Lung (tissue), 12 donors: Measurements from ENCODE around the gene ATP5PD. TPM values are rescaled to one million over a fixed set of nuclear protein-coding genes. Genes with fewer than 3 reads are reported as not detected.

ENCODE experiments used
- ATAC-seq: fragments of 200-7000 bp; cut with Tn5 transposase; one replicate; pipeline ENCODE4 v1.9.1; 2020; ENCODE audit warnings: moderate number of reproducible peaks; ENCODE audit not compliant: insufficient read depth, low FRiP score
- DNase-seq, 3 donors: peaks; one replicate each; pipeline ENCODE4 v3.0.0-alpha.2; 2013 to 2017
- H3K27ac ChIP-seq, 2 donors: one replicate each; pipeline ENCODE4 v1.5.1; 2013; ENCODE audit warnings: mild to moderate bottlenecking in 2 of 2, moderate library complexity in 2 of 2, control low read depth in 1 of 2, inconsistent platforms in 1 of 2, low read depth in 1 of 2, low read length in 1 of 2
- H3K27me3 ChIP-seq, 3 donors: one replicate each; pipeline ENCODE4 v1.5.1; 2013; ENCODE audit warnings: low read length in 2 of 3; ENCODE audit not compliant: control insufficient read depth in 3 of 3, insufficient read depth in 3 of 3
- H3K36me3 ChIP-seq, 4 donors: one replicate each; pipeline ENCODE4 v1.5.1; 2013; ENCODE audit warnings: low read length in 4 of 4, mild to moderate bottlenecking in 1 of 4, moderate library complexity in 1 of 4; ENCODE audit not compliant: control insufficient read depth in 4 of 4, insufficient read depth in 4 of 4
- H3K4me1 ChIP-seq, 5 donors: one replicate each; pipeline ENCODE4 v1.5.1; 2013; ENCODE audit warnings: low read length in 5 of 5, mild to moderate bottlenecking in 2 of 5, moderate library complexity in 1 of 5; ENCODE audit not compliant: control insufficient read depth in 5 of 5, insufficient read depth in 5 of 5
- H3K4me3 ChIP-seq: one replicate; pipeline ENCODE4 v1.5.1; 2013; ENCODE audit warnings: mild to moderate bottlenecking, control low read depth, moderate library complexity
- H3K9ac ChIP-seq, 2 donors: one replicate each; pipeline ENCODE4 v1.5.1; 2013; ENCODE audit warnings: low read length in 2 of 2, control low read depth in 1 of 2; ENCODE audit not compliant: insufficient read depth in 1 of 2
- H3K9me3 ChIP-seq, 4 donors: one replicate each; pipeline ENCODE4 v1.5.1; 2013; ENCODE audit warnings: low read length in 3 of 4, mild to moderate bottlenecking in 1 of 4, moderate library complexity in 1 of 4; ENCODE audit not compliant: control insufficient read depth in 4 of 4, insufficient read depth in 3 of 4
- WGBS, 2 donors: extraction: QIAGEN DNeasy Blood & Tissue Kit; methylation state at CpG; one replicate each; pipeline ENCODE4 v1.1.7; 2013; 5-methylcytosine and 5-hydroxymethylcytosine counted together
- polyA plus RNA-seq, 2 donors: library from polyadenylated mRNA; stranded (reverse); fragments of 200-250 nt; gene quantifications; one replicate each; pipeline ENCODE4 v1.2.1, GENCODE V29; 2013
- total RNA-seq, 2 donors: library from RNA; depleted of rRNA in 1 of 2; stranded (reverse); fragments of >200 nt in 1 of 2; gene quantifications; one replicate each; pipeline ENCODE4 v1.2.1, GENCODE V29; 2014 to 2021
- TF ChIP-seq, protein P1 (sequence below): IDR thresholded peaks from 2 replicates; pipeline ENCODE4 v1.5.1; 2012; ENCODE audit warnings: mild to moderate bottlenecking; ENCODE audit errors: control extremely low read depth, extremely low read depth
- donor health status: control.
- donor health status: control.
- donor health status: Bipolar disorder and iron deficiency.
- donor health status: healthy.
- donor health status: DM: yes; HTN: yes; CAD: no.

ATP5PD gene
- total and polyA plus RNA-seq, 4 donors = 110 to 736 (median 257) TPM

DNA sequence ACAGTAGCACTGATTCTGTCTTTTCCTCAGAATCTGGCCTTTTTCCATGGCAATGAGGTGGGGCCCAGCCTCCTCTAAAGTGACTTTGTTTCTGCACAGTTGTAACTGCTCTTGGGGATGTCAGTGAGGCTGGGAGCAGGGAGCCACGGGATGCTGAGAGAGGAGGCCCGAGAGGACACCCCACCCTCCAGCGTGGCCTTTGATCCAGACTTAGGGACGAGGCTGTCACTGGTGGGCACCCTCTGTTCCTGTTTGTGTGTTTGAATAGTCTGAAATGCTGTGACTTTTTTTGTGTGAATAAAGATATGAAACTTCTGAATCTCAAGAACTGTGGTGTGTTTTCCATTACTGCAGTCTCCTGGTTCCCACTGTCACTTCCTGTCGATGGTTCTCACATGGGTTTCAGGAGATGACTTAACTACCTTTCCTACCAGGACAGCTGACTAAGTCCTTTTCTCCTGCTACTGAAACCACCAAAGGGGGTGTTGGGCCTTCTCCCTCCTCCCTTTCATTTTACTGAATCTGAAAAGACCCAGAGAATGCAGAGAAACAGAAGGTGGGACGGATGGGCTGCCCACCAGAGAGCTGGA lies 18.9 kb upstream of the ATP5PD start:
- WGBS, 2 donors = 75 to 80% methylated on average over 6 of the region's 6 CpGs
- H3K27ac ChIP-seq = no peak overlapping the region
- peaks cover 0 to 38% (median 26%) of the 10 kb centered on the region in 4 donors for H3K36me3 ChIP-seq
- peaks cover 0 to 3% (median 0%) of the 10 kb centered on the region in 4 donors for H3K9me3 ChIP-seq
- no peaks in the 10 kb centered on the region for H3K4me1 ChIP-seq
- H3K9ac ChIP-seq = no peak overlapping the region
- TF ChIP-seq, protein P1, sequence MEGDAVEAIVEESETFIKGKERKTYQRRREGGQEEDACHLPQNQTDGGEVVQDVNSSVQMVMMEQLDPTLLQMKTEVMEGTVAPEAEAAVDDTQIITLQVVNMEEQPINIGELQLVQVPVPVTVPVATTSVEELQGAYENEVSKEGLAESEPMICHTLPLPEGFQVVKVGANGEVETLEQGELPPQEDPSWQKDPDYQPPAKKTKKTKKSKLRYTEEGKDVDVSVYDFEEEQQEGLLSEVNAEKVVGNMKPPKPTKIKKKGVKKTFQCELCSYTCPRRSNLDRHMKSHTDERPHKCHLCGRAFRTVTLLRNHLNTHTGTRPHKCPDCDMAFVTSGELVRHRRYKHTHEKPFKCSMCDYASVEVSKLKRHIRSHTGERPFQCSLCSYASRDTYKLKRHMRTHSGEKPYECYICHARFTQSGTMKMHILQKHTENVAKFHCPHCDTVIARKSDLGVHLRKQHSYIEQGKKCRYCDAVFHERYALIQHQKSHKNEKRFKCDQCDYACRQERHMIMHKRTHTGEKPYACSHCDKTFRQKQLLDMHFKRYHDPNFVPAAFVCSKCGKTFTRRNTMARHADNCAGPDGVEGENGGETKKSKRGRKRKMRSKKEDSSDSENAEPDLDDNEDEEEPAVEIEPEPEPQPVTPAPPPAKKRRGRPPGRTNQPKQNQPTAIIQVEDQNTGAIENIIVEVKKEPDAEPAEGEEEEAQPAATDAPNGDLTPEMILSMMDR = no peak
- DNase-seq = no peak
- no peak for ATAC-seq
- no peaks in the 10 kb centered on the region for H3K27me3 ChIP-seq
- H3K4me3 ChIP-seq = no peak overlapping the region

DNA sequence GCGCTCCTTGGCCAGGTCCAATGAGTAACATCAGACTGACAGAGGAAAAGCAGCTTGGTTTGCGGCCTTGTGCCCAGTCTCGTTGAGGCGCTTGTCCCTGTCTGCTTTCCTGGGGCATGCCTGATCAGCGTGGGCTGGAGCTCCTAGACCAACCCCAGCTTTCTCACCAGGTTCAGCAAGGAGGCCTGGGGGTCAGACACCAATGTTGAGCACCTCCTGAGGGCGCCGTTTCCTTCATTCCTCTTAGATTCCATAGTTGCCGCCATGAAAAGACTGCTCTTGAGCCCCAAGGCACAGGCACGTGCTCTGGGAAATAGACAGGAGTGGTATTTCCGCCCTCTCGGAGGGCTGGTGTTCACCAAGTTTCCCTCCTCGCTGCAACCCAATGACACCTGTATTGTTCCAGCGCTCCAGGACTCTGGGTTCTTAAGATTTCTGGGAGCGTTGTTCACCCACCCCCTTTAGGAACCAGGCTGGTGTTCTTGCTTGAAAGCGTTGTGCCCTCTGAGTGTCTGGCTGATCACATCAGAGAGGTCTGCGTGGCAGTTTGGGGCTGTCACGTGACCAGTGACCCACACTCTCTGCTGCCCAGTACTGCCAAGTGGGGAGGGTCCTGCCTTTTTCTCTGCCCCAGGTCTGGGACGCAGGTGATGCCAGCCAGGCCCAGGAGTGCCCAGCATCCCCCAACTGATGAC lies 18.2 kb upstream of the ATP5PD start:
- H3K9ac ChIP-seq = no peak overlapping the region
- peaks cover 0 to 3% (median 0%) of the 10 kb centered on the region in 4 donors for H3K9me3 ChIP-seq
- no peak overlapping the region for H3K4me3 ChIP-seq
- 95 to 96% methylated on average over 18 of the region's 18 CpGs for WGBS, 2 donors
- TF ChIP-seq, protein P1 = no peak
- no peak overlapping the region for H3K27ac ChIP-seq
- H3K27me3 ChIP-seq = no peaks in the 10 kb centered on the region
- H3K36me3 ChIP-seq = peaks cover 0 to 41% (median 26%) of the 10 kb centered on the region in 4 donors
- DNase-seq (no peak), ATAC-seq (no peak)
- peaks cover 0 to under 1% (median 0%) of the 10 kb centered on the region in 5 donors for H3K4me1 ChIP-seq

DNA sequence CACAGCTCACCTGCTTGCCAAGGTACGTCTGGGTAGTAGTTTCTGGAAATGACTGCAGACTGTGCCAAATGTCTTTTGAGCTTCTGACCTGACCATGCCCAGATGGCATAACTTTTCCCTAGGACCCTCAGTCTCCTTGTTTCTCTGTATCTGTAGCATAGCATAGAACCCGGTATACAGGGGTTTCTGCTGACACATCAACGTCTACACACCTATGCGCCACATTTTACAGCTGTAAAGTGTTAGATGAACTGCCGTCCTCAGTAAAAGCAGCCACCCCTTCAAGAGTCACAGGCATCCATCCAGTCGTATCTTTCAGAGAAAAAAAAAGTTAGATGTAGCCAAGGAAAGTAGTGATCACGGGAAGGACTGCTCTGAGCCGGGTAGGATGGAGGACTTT lies 17.7 kb upstream of the ATP5PD start:
- ATAC-seq (no peak), DNase-seq (no peak)
- no peak overlapping the region for H3K4me3 ChIP-seq
- H3K27me3 ChIP-seq = no peaks in the 10 kb centered on the region
- TF ChIP-seq, protein P1 = no peak
- no peak overlapping the region for H3K27ac ChIP-seq
- H3K9ac ChIP-seq = no peak overlapping the region
- H3K4me1 ChIP-seq = peaks cover 0 to 5% (median 0%) of the 10 kb centered on the region in 5 donors
- H3K9me3 ChIP-seq = peaks cover 0 to 3% (median 0%) of the 10 kb centered on the region in 4 donors
- H3K36me3 ChIP-seq = peaks cover 2 to 42% (median 29%) of the 10 kb centered on the region in 4 donors
- 90 to 95% methylated on average over 8 of the region's 8 CpGs for WGBS, 2 donors
